Duodenal mucosa (tissue), 2 donors: Measurements from ENCODE around the gene CHADL.
A peak's percentile ranks its signal among the peaks of the same experiment; 100 is the strongest.
"Not testable (repeated sequence)": the region's sequence is repeated elsewhere in the genome, so short reads cannot be mapped to it uniquely, and the experiment has no call there.

Source experiments
- H3K27ac ChIP-seq: one replicate; pipeline ENCODE4 v1.7.0; 2013; ENCODE audit warnings: low read depth, low read length
- H3K27me3 ChIP-seq, 2 donors: one replicate each; pipeline ENCODE4 v1.7.0; 2013; ENCODE audit warnings: low read length in 2 of 2, control low read depth in 1 of 2; ENCODE audit not compliant: insufficient read depth in 2 of 2, control insufficient read depth in 1 of 2
- H3K36me3 ChIP-seq, 2 donors: one replicate each; pipeline ENCODE4 v1.7.0; 2013; ENCODE audit warnings: low read length in 2 of 2, control low read depth in 1 of 2; ENCODE audit not compliant: insufficient read depth in 2 of 2, control insufficient read depth in 1 of 2
- H3K4me1 ChIP-seq, 2 donors: one replicate each; pipeline ENCODE4 v1.7.0; 2013; ENCODE audit warnings: low read length in 2 of 2, control low read depth in 1 of 2; ENCODE audit not compliant: insufficient read depth in 2 of 2, control insufficient read depth in 1 of 2
- H3K4me3 ChIP-seq, 2 donors: one replicate each; pipeline ENCODE4 v1.7.0; 2013; ENCODE audit warnings: low read length in 2 of 2, low read depth in 1 of 2
- H3K9ac ChIP-seq, 2 donors: one replicate each; pipeline ENCODE4 v1.7.0; 2013; ENCODE audit warnings: low read length in 2 of 2, low read depth in 1 of 2
- H3K9me3 ChIP-seq, 2 donors: one replicate each; pipeline ENCODE4 v1.7.0; 2013; ENCODE audit warnings: low read length in 2 of 2, control low read depth in 1 of 2; ENCODE audit not compliant: control insufficient read depth in 1 of 2

The CHADL gene

GRCh38 chr22:41193829-41194228, 46.9 kb downstream of the CHADL start:
- Histone ChIP-seq H3K27me3 (no peaks in the 10 kb centered on the region), H3K9ac (no peak overlapping the region), H3K36me3 (no peaks in the 10 kb centered on the region), H3K4me3 (no peak overlapping the region), H3K4me1 (peaks cover 3 to 17% of the 10 kb centered on the region in 2 donors), H3K9me3 (no peaks in the 10 kb centered on the region), H3K27ac (no peak overlapping the region)

GRCh38 chr22:41191467-41191866, 49.3 kb downstream of the CHADL start:
- H3K36me3 ChIP-seq, result no peaks in the 10 kb centered on the region
- H3K4me3 ChIP-seq, result no peak overlapping the region
- no peak overlapping the region for H3K27ac ChIP-seq
- H3K9ac ChIP-seq, result no peak overlapping the region
- peaks cover 0 to under 1% of the 10 kb centered on the region in 2 donors for H3K4me1 ChIP-seq
- H3K9me3 ChIP-seq, result no peaks in the 10 kb centered on the region
- no peaks in the 10 kb centered on the region for H3K27me3 ChIP-seq

- H3K27ac ChIP-seq, result no peak overlapping the region
- no peak overlapping the region for H3K4me3 ChIP-seq
- no peaks in the 10 kb centered on the region for H3K9me3 ChIP-seq
- H3K27me3 ChIP-seq, result no peaks in the 10 kb centered on the region
- peaks cover 0 to 6% of the 10 kb centered on the region in 2 donors for H3K4me1 ChIP-seq
- H3K9ac ChIP-seq, result no peak overlapping the region
- H3K36me3 ChIP-seq, result peaks cover 4 to 10% of the 10 kb centered on the region in 2 donors
Observed at GRCh38 chr22:41184679-41185078, 56.1 kb downstream of the CHADL start.

GRCh38 chr22:41181349-41182241, 59.1 kb downstream of the CHADL start:
- Histone ChIP-seq H3K9me3 (no peaks in the 10 kb centered on the region), H3K36me3 (peaks cover 22 to 35% of the 10 kb centered on the region in 2 donors), H3K9ac (no peak overlapping the region), H3K4me1 (peaks cover 0 to 6% of the 10 kb centered on the region in 2 donors), H3K4me3 (peak overlapping the region; percentile 11 to 32), H3K27me3 (no peaks in the 10 kb centered on the region), H3K27ac (no peak overlapping the region)

GRCh38 chr22:41180926-41181325, 59.8 kb downstream of the CHADL start:
- Histone ChIP-seq H3K4me3 (no peak overlapping the region), H3K4me1 (peaks cover 0 to 6% of the 10 kb centered on the region in 2 donors), H3K27ac (no peak overlapping the region), H3K9ac (no peak overlapping the region), H3K27me3 (no peaks in the 10 kb centered on the region), H3K36me3 (peaks cover 27 to 41% of the 10 kb centered on the region in 2 donors), H3K9me3 (no peaks in the 10 kb centered on the region)

- not testable (repeated sequence) for H3K4me1 ChIP-seq, H3K9ac ChIP-seq, H3K27me3 ChIP-seq, H3K9me3 ChIP-seq, H3K4me3 ChIP-seq, H3K27ac ChIP-seq
- peaks cover 27 to 47% of the 10 kb centered on the region in 2 donors for H3K36me3 ChIP-seq
Observed at GRCh38 chr22:41180362-41180761, 60.4 kb downstream of the CHADL start.
